Measurements from ENCODE around the gene ASCC1. TPM values are rescaled to one million over a fixed set of nuclear protein-coding genes. Genes with fewer than 3 reads are reported as not detected.

The ASCC1 gene
- total RNA-seq, 3 donors from 2014 or later (not counting 1 experiment from before 2014, with no cell fraction given): 26.0 to 35.2 (median 29.3) TPM

- Histone ChIP-seq H3K27ac (ENCODE audit: low read length) (no peak overlapping the region), H3K36me3 (ENCODE audit: control insufficient read depth, insufficient read depth, low read length) (peaks cover 6% of the 10 kb centered on the region), H3K9me3 (ENCODE audit: control insufficient read depth, insufficient read depth, low read length) (no peaks in the 10 kb centered on the region), H3K27me3 (ENCODE audit: control insufficient read depth, insufficient read depth, low read length) (no peaks in the 10 kb centered on the region), H3K4me3 (ENCODE audit: low read length) (no peak overlapping the region), H3K4me1 (ENCODE audit: control insufficient read depth, insufficient read depth, low read length) (no peaks in the 10 kb centered on the region)
- Mint-ChIP-seq H3K27ac (no peak overlapping the region), H3K27me3 (ENCODE audit: low read depth in 2 of 2) (no peaks in the 10 kb centered on the region), H3K4me1 (peaks cover under 1% of the 10 kb centered on the region in 2 donors), H3K9me3 (no peaks in the 10 kb centered on the region), H3K4me3 (no peak overlapping the region), H3K36me3 (peaks cover 8% of the 10 kb centered on the region)
- TF ChIP-seq CTCF (IDR thresholded peaks at IDR 0.05): no peak
- WGBS (ENCODE audit: insufficient coverage): 95% methylated on average over 4 of the region's 4 CpGs
- DNase-seq (no peak), ATAC-seq (no peak)
- intact Hi-C loops (cut with micrococcal nuclease): no loop called here
Observed at GRCh38 chr10:72095195-72095594, 120.9 kb downstream of the ASCC1 start.

- Histone ChIP-seq H3K36me3 (ENCODE audit: control insufficient read depth, insufficient read depth, low read length) (peaks cover 6% of the 10 kb centered on the region), H3K27me3 (ENCODE audit: control insufficient read depth, insufficient read depth, low read length) (no peaks in the 10 kb centered on the region), H3K4me1 (ENCODE audit: control insufficient read depth, insufficient read depth, low read length) (peaks cover 2% of the 10 kb centered on the region), H3K27ac (ENCODE audit: low read length) (no peak overlapping the region), H3K4me3 (ENCODE audit: low read length) (no peak overlapping the region), H3K9me3 (ENCODE audit: control insufficient read depth, insufficient read depth, low read length) (no peaks in the 10 kb centered on the region)
- no peak overlapping the region for H3K27ac Mint-ChIP-seq
- no CpG with 5 or more reads among the region's 2 CpGs for WGBS (ENCODE audit: insufficient coverage)
- TF ChIP-seq CTCF (IDR thresholded peaks at IDR 0.05): no peak
- DNase-seq: no peak
- peaks cover 8% of the 10 kb centered on the region for H3K36me3 Mint-ChIP-seq
- H3K9me3 Mint-ChIP-seq: no peaks in the 10 kb centered on the region
- intact Hi-C loops (cut with micrococcal nuclease): no loop called here
- no peaks in the 10 kb centered on the region for H3K27me3 Mint-ChIP-seq (ENCODE audit: low read depth in 2 of 2)
- ATAC-seq: no peak
- H3K4me1 Mint-ChIP-seq: peaks cover 7% of the 10 kb centered on the region in 2 donors
- no peak overlapping the region for H3K4me3 Mint-ChIP-seq
Observed at GRCh38 chr10:72094574-72094973, 121.5 kb downstream of the ASCC1 start.

- peaks cover 6% of the 10 kb centered on the region for H3K36me3 ChIP-seq (ENCODE audit: control insufficient read depth, insufficient read depth, low read length)
- H3K4me3 ChIP-seq (ENCODE audit: low read length): no peak overlapping the region
- no peak overlapping the region for H3K27ac ChIP-seq (ENCODE audit: low read length)
- TF ChIP-seq CTCF (IDR thresholded peaks at IDR 0.05): no peak
- Mint-ChIP-seq H3K4me3 (no peak overlapping the region), H3K4me1 (peaks cover 15 to 17% of the 10 kb centered on the region in 2 donors), H3K9me3 (no peaks in the 10 kb centered on the region), H3K27me3 (ENCODE audit: low read depth in 2 of 2) (no peaks in the 10 kb centered on the region), H3K27ac (no peak overlapping the region), H3K36me3 (peaks cover 8% of the 10 kb centered on the region)
- peaks cover 13% of the 10 kb centered on the region for H3K4me1 ChIP-seq (ENCODE audit: control insufficient read depth, insufficient read depth, low read length)
- H3K9me3 ChIP-seq (ENCODE audit: control insufficient read depth, insufficient read depth, low read length): no peaks in the 10 kb centered on the region
- DNase-seq: no peak
- intact Hi-C loops (cut with micrococcal nuclease): no loop called here
- no peaks in the 10 kb centered on the region for H3K27me3 ChIP-seq (ENCODE audit: control insufficient read depth, insufficient read depth, low read length)
- no peak for ATAC-seq
- WGBS (ENCODE audit: insufficient coverage): 63% methylated on average over 3 of the region's 4 CpGs
Observed at GRCh38 chr10:72093450-72093849, 122.6 kb downstream of the ASCC1 start.

GRCh38 chr10:72092987-72093386, 123.1 kb downstream of the ASCC1 start:
- TF ChIP-seq CTCF (IDR thresholded peaks at IDR 0.05): no peak
- Mint-ChIP-seq H3K36me3 (peaks cover 8% of the 10 kb centered on the region), H3K27me3 (ENCODE audit: low read depth in 2 of 2) (peaks cover 0 to 3% of the 10 kb centered on the region in 2 donors), H3K9me3 (no peaks in the 10 kb centered on the region), H3K4me1 (peaks cover 19 to 22% of the 10 kb centered on the region in 2 donors), H3K4me3 (no peak overlapping the region), H3K27ac (no peak overlapping the region)
- intact Hi-C loops (cut with micrococcal nuclease): no loop called here
- no peak for DNase-seq
- no peak for ATAC-seq
- no peaks in the 10 kb centered on the region for H3K27me3 ChIP-seq (ENCODE audit: control insufficient read depth, insufficient read depth, low read length)
- no peak overlapping the region for H3K27ac ChIP-seq (ENCODE audit: low read length)
- H3K4me3 ChIP-seq (ENCODE audit: low read length): no peak overlapping the region
- no peaks in the 10 kb centered on the region for H3K9me3 ChIP-seq (ENCODE audit: control insufficient read depth, insufficient read depth, low read length)
- peaks cover 13% of the 10 kb centered on the region for H3K4me1 ChIP-seq (ENCODE audit: control insufficient read depth, insufficient read depth, low read length)
- peaks cover 6% of the 10 kb centered on the region for H3K36me3 ChIP-seq (ENCODE audit: control insufficient read depth, insufficient read depth, low read length)
- 89% methylated on average over 2 of the region's 2 CpGs for WGBS (ENCODE audit: insufficient coverage)

All from natural killer cell (primary cell).